Lower leg skin (tissue), 3 donors: ENCODE measurements around the gene PFKFB1.

Experiments
- CTCF ChIP-seq, 3 donors: fragments of 450-650 bp; IDR thresholded peaks; one replicate each; pipeline ENCODE4 v1.5.1; 2016; ENCODE audit warnings: antibody characterized with exemption in 3 of 3, mild to moderate bottlenecking in 3 of 3, moderate library complexity in 2 of 3
- POLR2A ChIP-seq, 2 donors: fragments of 450-650 bp; IDR thresholded peaks; one replicate each; pipeline ENCODE4 v1.6.1; 2016 to 2017; ENCODE audit warnings: antibody characterized with exemption in 2 of 2, mild to moderate bottlenecking in 1 of 2, moderate library complexity in 1 of 2

GRCh38 chrX:54930291-54931049 is 63.5 kb downstream of the PFKFB1 start:
- no peak for TF ChIP-seq CTCF (IDR thresholded peaks at IDR 0.05)
- no peak for TF ChIP-seq POLR2A (IDR thresholded peaks at IDR 0.05)
